Endodermal cell (in vitro differentiated cells): ENCODE measurements around the gene CCDC167. TPM values are rescaled to one million over a fixed set of nuclear protein-coding genes. Genes with fewer than 3 reads are reported as not detected.

Experiments
- DNase-seq: peaks from one replicate; pipeline ENCODE4 v3.0.0-alpha.2; 2017
- H3K27ac ChIP-seq: 2 replicates; pipeline ENCODE4 v1.5.1; 2013; ENCODE audit warnings: mild to moderate bottlenecking, low read depth, low read length, moderate library complexity
- H3K27me3 ChIP-seq: 2 replicates; pipeline ENCODE4 v1.6.1; 2013; ENCODE audit warnings: mild to moderate bottlenecking, low read length, moderate library complexity; ENCODE audit not compliant: insufficient read depth, control insufficient read depth, poor library complexity, severe bottlenecking
- H3K36me3 ChIP-seq: 2 replicates; pipeline ENCODE4 v1.7.0; 2013; ENCODE audit warnings: mild to moderate bottlenecking, low read length, moderate library complexity; ENCODE audit not compliant: control insufficient read depth, insufficient read depth
- H3K4me1 ChIP-seq: one replicate; pipeline ENCODE4 v1.7.0; 2013; ENCODE audit warnings: low read length; ENCODE audit not compliant: control insufficient read depth, insufficient read depth
- H3K4me3 ChIP-seq: 2 replicates; pipeline ENCODE4 v1.5.1; 2013; ENCODE audit warnings: mild to moderate bottlenecking, low read length, moderate library complexity
- H3K9ac ChIP-seq: 2 replicates; pipeline ENCODE4 v1.6.1; 2013; ENCODE audit warnings: mild to moderate bottlenecking, low read length, moderate library complexity; ENCODE audit not compliant: poor library complexity, severe bottlenecking; ENCODE audit errors: extremely low read depth
- H3K9me3 ChIP-seq: 2 replicates; pipeline ENCODE4 v1.6.1; 2013; ENCODE audit warnings: mild to moderate bottlenecking, low read length, moderate library complexity; ENCODE audit not compliant: control insufficient read depth
- H3K27ac Mint-ChIP-seq: 2 replicates; pipeline ENCODE4 v1.8.0; 2020; ENCODE audit warnings: mixed read lengths
- H3K27me3 Mint-ChIP-seq: 2 replicates; pipeline ENCODE4 v1.8.0; 2021; ENCODE audit warnings: mild to moderate bottlenecking, mixed read lengths; ENCODE audit not compliant: insufficient read depth
- H3K36me3 Mint-ChIP-seq: 2 replicates; pipeline ENCODE4 v1.8.0; 2020; ENCODE audit warnings: low read depth, mixed read lengths
- H3K4me1 Mint-ChIP-seq: 2 replicates; pipeline ENCODE4 v1.8.0; 2020; ENCODE audit warnings: mixed read lengths
- H3K4me3 Mint-ChIP-seq: 2 replicates; pipeline ENCODE4 v1.8.0; 2020; ENCODE audit warnings: mild to moderate bottlenecking, moderate library complexity, mixed read lengths
- H3K9me3 Mint-ChIP-seq: 2 replicates; pipeline ENCODE4 v1.8.0; 2020; ENCODE audit warnings: mild to moderate bottlenecking, mixed read lengths
- WGBS, 2 experiments: methylation state at CpG; one replicate each; pipeline versions ENCODE4 v1.1.5 to v1.1.7; 2013; ENCODE audit warnings: missing lambda C conversion rate in 2 of 2, mixed read lengths in 1 of 2; ENCODE audit not compliant: insufficient coverage in 1 of 2, insufficient read length in 1 of 2; 5-methylcytosine and 5-hydroxymethylcytosine counted together
- total RNA-seq, 2 donors: library from RNA; stranded (reverse); fragmentation: NEBNext Ultra II Directional in 1 of 2; extraction: Animal tissue kit (Norgen Biotek cat#: 25700) in 1 of 2; gene quantifications; 2 replicates in 1 of 2; 3 replicates in 1 of 2; pipeline ENCODE4 v1.2.1, GENCODE V29; 2021
- TF ChIP-seq, protein P1 (sequence below): fragments of 200-600 bp; sonication (generic); conservative IDR thresholded peaks from 2 replicates; pipeline ENCODE4 v1.5.0; 2021; ENCODE audit warnings: antibody characterized with exemption, mild to moderate bottlenecking

Gene CCDC167
- total RNA-seq, 2 donors from 2014 or later: 60.4 to 66.1 TPM

DNA sequence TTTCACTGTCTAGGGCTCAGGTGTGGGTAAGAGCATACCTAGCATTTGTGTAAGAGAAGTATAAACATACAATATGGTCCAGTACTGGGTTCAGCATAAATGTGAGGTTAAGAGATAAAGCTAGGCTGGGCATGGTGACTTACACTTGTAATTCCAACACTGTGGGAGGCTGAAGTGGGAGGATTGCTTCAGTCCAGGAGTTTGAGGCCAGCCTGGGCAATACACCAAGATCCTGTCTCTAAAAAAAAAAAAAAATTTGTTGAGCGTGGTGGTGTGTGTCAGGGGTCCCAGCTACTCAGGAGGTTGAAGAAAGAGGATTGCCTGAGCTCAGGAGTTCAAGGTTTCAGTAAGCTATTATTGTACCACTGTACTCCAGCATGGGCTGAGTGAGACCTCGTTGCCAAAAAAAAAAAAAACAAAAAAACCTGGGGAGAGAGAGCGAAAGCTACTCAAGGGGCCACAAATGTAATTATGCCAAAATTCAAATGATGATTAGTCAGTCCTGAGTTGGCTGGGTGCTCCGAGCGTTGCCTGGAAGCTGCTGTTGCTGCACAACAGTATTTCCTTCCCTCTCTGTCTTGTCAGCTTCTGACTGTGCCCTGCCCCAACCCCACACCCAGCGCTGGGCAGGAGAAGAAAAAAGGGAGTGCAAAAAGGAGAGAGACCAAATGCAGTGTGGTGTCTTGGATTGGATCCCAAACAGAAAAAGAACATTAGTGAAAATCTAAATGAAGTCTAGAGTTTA, 42.7 kb downstream of the CCDC167 start:
- H3K27me3 Mint-ChIP-seq: no peaks in the 10 kb centered on the region
- peaks cover 40% of the 10 kb centered on the region for H3K4me1 Mint-ChIP-seq
- peak overlapping the region; percentile 36 for H3K27ac Mint-ChIP-seq
- H3K4me3 ChIP-seq: no peak overlapping the region
- H3K36me3 ChIP-seq: peaks cover 79% of the 10 kb centered on the region
- WGBS, 2 experiments: 58 to 78% methylated on average over 3 to 6 of the region's 6 CpGs
- H3K27ac ChIP-seq: no peak overlapping the region
- TF ChIP-seq, protein P1, sequence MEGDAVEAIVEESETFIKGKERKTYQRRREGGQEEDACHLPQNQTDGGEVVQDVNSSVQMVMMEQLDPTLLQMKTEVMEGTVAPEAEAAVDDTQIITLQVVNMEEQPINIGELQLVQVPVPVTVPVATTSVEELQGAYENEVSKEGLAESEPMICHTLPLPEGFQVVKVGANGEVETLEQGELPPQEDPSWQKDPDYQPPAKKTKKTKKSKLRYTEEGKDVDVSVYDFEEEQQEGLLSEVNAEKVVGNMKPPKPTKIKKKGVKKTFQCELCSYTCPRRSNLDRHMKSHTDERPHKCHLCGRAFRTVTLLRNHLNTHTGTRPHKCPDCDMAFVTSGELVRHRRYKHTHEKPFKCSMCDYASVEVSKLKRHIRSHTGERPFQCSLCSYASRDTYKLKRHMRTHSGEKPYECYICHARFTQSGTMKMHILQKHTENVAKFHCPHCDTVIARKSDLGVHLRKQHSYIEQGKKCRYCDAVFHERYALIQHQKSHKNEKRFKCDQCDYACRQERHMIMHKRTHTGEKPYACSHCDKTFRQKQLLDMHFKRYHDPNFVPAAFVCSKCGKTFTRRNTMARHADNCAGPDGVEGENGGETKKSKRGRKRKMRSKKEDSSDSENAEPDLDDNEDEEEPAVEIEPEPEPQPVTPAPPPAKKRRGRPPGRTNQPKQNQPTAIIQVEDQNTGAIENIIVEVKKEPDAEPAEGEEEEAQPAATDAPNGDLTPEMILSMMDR: no peak
- DNase-seq: no peak
- H3K27me3 ChIP-seq: no peaks in the 10 kb centered on the region
- H3K9me3 ChIP-seq: no peaks in the 10 kb centered on the region
- H3K9me3 Mint-ChIP-seq: no peaks in the 10 kb centered on the region
- no peak overlapping the region for H3K9ac ChIP-seq
- peaks cover 70% of the 10 kb centered on the region for H3K36me3 Mint-ChIP-seq
- peaks cover 17% of the 10 kb centered on the region for H3K4me1 ChIP-seq
- no peak overlapping the region for H3K4me3 Mint-ChIP-seq

DNA sequence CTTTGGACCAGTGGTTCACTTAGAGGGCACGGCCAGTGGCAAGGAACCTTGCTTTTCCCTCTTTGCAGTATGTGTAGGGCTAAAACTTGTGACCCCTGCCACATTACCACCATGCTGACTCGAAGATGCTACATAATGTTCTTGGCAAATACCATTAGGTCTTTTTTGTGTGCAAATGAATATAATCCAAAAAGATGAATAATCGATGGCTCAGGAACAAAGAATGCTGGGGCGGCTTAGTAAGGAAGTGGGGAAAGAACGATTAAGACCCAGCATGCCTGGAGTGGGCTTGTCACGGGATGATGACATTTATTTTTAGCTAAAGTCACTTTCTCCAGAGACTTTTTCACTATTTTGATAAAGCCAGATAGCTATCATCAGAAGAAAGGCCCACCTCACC, 43.6 kb downstream of the CCDC167 start:
- H3K27me3 Mint-ChIP-seq: no peaks in the 10 kb centered on the region
- H3K9ac ChIP-seq: no peak overlapping the region
- no peaks in the 10 kb centered on the region for H3K9me3 Mint-ChIP-seq
- no peak overlapping the region for H3K4me3 ChIP-seq
- H3K27ac Mint-ChIP-seq: no peak overlapping the region
- peaks cover 36% of the 10 kb centered on the region for H3K4me1 Mint-ChIP-seq
- no peak overlapping the region for H3K4me3 Mint-ChIP-seq
- no peaks in the 10 kb centered on the region for H3K27me3 ChIP-seq
- WGBS, 2 experiments: 92 to 94% methylated on average over 5 to 6 of the region's 6 CpGs
- no peaks in the 10 kb centered on the region for H3K9me3 ChIP-seq
- H3K4me1 ChIP-seq: peaks cover 12% of the 10 kb centered on the region
- TF ChIP-seq, protein P1: no peak
- DNase-seq: no peak
- H3K27ac ChIP-seq: no peak overlapping the region
- H3K36me3 ChIP-seq: peaks cover 79% of the 10 kb centered on the region
- H3K36me3 Mint-ChIP-seq: peaks cover 69% of the 10 kb centered on the region

DNA sequence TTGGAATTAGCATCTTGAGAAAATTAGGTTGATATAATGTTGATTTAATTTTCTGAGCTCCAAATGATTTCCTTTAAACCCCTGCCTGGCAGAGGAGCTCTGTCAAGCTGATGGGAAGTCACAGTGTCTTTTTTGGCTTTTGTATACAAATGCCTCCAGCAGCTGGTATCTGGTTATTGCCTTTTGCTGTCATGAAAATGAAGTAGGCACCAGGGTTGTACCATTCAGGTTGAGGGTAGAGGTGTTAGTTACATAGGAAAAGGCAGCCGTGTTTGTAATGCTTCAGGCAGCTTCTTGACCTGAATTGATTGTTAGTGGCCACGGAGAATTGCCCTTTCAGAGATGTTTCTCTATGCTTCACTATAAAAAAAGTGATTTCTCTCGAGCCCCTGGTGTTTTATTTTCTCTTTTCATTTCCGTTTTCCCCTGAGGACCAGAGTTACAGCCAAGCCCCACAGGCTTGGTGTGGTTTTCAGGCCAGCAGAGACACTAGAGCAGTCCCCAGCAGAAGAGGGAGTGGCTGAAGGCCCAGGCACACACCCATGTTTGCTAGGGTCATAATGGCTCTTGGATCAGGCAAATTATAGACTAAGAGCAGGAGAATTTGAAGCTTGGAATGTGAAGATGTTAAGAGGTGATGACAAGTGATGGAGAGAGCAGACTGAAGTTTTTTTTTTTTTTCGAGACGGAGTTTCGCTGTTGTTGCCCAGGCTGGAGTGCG, 45.1 kb downstream of the CCDC167 start:
- H3K36me3 Mint-ChIP-seq: peaks cover 78% of the 10 kb centered on the region
- no peak overlapping the region for H3K27ac Mint-ChIP-seq
- Histone ChIP-seq H3K27ac (no peak overlapping the region), H3K4me1 (peaks cover 7% of the 10 kb centered on the region), H3K4me3 (no peak overlapping the region), H3K9me3 (no peaks in the 10 kb centered on the region), H3K36me3 (peaks cover 91% of the 10 kb centered on the region), H3K27me3 (no peaks in the 10 kb centered on the region), H3K9ac (no peak overlapping the region)
- 89 to 92% methylated on average over 7 to 8 of the region's 8 CpGs for WGBS, 2 experiments
- TF ChIP-seq, protein P1: no peak
- no peak overlapping the region for H3K4me3 Mint-ChIP-seq
- no peak for DNase-seq
- no peaks in the 10 kb centered on the region for H3K27me3 Mint-ChIP-seq
- no peaks in the 10 kb centered on the region for H3K9me3 Mint-ChIP-seq
- peaks cover 20% of the 10 kb centered on the region for H3K4me1 Mint-ChIP-seq
